PC-9 (cell line): ENCODE results near the gene COPS6. TPM values are rescaled to one million over a fixed set of nuclear protein-coding genes. Genes with fewer than 3 reads are reported as not detected.

Experiments used
- BruUV-seq: library from RNA; stranded (reverse); fragments of 400-500 nt; replicated peaks from 2 replicates; lab custom pipeline; 2021; lab: Mats Ljungman, UMichigan
- CTCF ChIA-PET: fragments of 300-600 bp; sonication (Branson Sonifier 250); formaldehyde crosslinking; loops from one replicate; lab custom pipeline; 2022; ENCODE audit warnings: antibody characterized with exemption; lab: Charles Lee
- POLR2A ChIA-PET: fragments of 300-600 bp; sonication (Branson Sonifier 250); formaldehyde crosslinking; loops from one replicate; lab custom pipeline; 2022; ENCODE audit warnings: antibody characterized with exemption; ENCODE audit not compliant: unreplicated experiment; lab: Charles Lee
- DNase-seq, 2 experiments: peaks; one replicate each; pipeline versions ENCODE4 v3.0.0 to v3.0.0-alpha.2; 2015 to 2022; ENCODE audit warnings: mixed read lengths in 1 of 2
- H2AFZ ChIP-seq: fragments of 200-600 bp; sonication (generic); 2 replicates; pipeline ENCODE4 v1.8.1; 2017; ENCODE audit warnings: antibody characterized with exemption
- H3F3A ChIP-seq: fragments of 200-600 bp; sonication (generic); 2 replicates; pipeline ENCODE4 v1.8.1; 2017; ENCODE audit warnings: antibody characterized with exemption, mild to moderate bottlenecking, low read depth; ENCODE audit not compliant: insufficient read depth
- H3K27ac ChIP-seq: fragments of 200-600 bp; sonication (generic); 2 replicates; pipeline ENCODE4 v1.6.1; 2016; ENCODE audit warnings: mixed run types
- H3K27me3 ChIP-seq: fragments of 200-600 bp; sonication (generic); 2 replicates; pipeline ENCODE4 v1.6.1; 2016; ENCODE audit warnings: low read depth, mixed run types; ENCODE audit not compliant: insufficient read depth
- H3K36me3 ChIP-seq: fragments of 200-600 bp; sonication (generic); 2 replicates; pipeline ENCODE4 v1.6.1; 2016; ENCODE audit warnings: low read depth, mixed run types
- H3K4me1 ChIP-seq: fragments of 200-600 bp; sonication (generic); replicated peaks from 2 replicates; pipeline ENCODE4 v1.6.1; 2016; ENCODE audit warnings: mixed run types; ENCODE audit not compliant: insufficient read depth
- H3K4me2 ChIP-seq: fragments of 200-600 bp; sonication (generic); 2 replicates; pipeline ENCODE4 v1.6.1; 2017; ENCODE audit warnings: mixed run types
- H3K4me3 ChIP-seq: fragments of 200-600 bp; sonication (generic); 2 replicates; pipeline ENCODE4 v1.6.1; 2016; ENCODE audit warnings: mixed run types
- H3K79me2 ChIP-seq: fragments of 200-600 bp; sonication (generic); 2 replicates; pipeline ENCODE4 v1.6.1; 2017; ENCODE audit warnings: low read depth, mixed run types
- H3K9me2 ChIP-seq: fragments of 200-600 bp; sonication (generic); 2 replicates; pipeline ENCODE4 v1.8.1; 2017; ENCODE audit warnings: mild to moderate bottlenecking; ENCODE audit not compliant: insufficient read depth
- H3K9me3 ChIP-seq: fragments of 200-600 bp; sonication (generic); 2 replicates; pipeline ENCODE4 v1.8.1; 2016; ENCODE audit warnings: low read depth; ENCODE audit not compliant: insufficient read depth
- H4K20me1 ChIP-seq: fragments of 200-600 bp; sonication (generic); 2 replicates; pipeline ENCODE4 v1.8.1; 2017; ENCODE audit not compliant: insufficient read depth
- CTCF ChIP-seq: fragments of 200-600 bp; sonication (generic); conservative IDR thresholded peaks from 2 replicates; pipeline ENCODE4 v1.6.1; 2017; ENCODE audit warnings: mixed run types, antibody characterized with exemption, mild to moderate bottlenecking, moderate library complexity
- EZH2 ChIP-seq: fragments of 200-600 bp; sonication (generic); IDR thresholded peaks from 2 replicates; pipeline ENCODE4 v1.8.0; 2017; ENCODE audit warnings: antibody characterized with exemption, low read depth
- intact Hi-C: fragments of 100-400 bp; cut with micrococcal nuclease; formaldehyde crosslinking; loops from one replicate; pipeline ENCODE4 v1.10.0; 2022; ENCODE audit not compliant: unreplicated experiment
- total RNA-seq: library from RNA; stranded (reverse); gene quantifications from 2 replicates; pipeline ENCODE4 v1.2.3, GENCODE V29; 2021

Gene COPS6
- total RNA-seq, 1 experiment from 2014 or later = 145 TPM

- no peaks in the 10 kb centered on the region for H3K27me3 ChIP-seq
- H3K4me3 ChIP-seq = no peak overlapping the region
- no peak overlapping the region for H3K27ac ChIP-seq
- intact Hi-C loops = no loop called here
- no peak overlapping the region for H2AFZ ChIP-seq
- peaks cover 8% of the 10 kb centered on the region; the same call in 1 of the 2 replicates for H3F3A ChIP-seq
- H3K9me3 ChIP-seq = peaks cover 52% of the 10 kb centered on the region
- H3K36me3 ChIP-seq = peaks cover 73% of the 10 kb centered on the region
- POLR2A ChIA-PET = no interaction called here
- BruUV-seq = no TSS peak
- H4K20me1 ChIP-seq = no peaks in the 10 kb centered on the region
- CTCF ChIA-PET = no interaction called here
- no peak overlapping the region for H3K4me2 ChIP-seq
- H3K4me1 ChIP-seq = no peaks in the 10 kb centered on the region
- no peak for TF ChIP-seq EZH2
- no peak for TF ChIP-seq CTCF
- H3K79me2 ChIP-seq = no peaks in the 10 kb centered on the region
- H3K9me2 ChIP-seq = no peaks in the 10 kb centered on the region
- no peak for DNase-seq
Observed at GRCh38 chr7:100071018-100071723, 17.6 kb upstream of the COPS6 start.

- CTCF ChIA-PET = no interaction called here
Observed at GRCh38 chr7:100072462-100072861, 16.3 kb upstream of the COPS6 start.

GRCh38 chr7:100074841-100075240, 13.9 kb upstream of the COPS6 start:
- no TSS peak for BruUV-seq
- no peaks in the 10 kb centered on the region for H3K9me2 ChIP-seq
- no peak overlapping the region for H3K4me3 ChIP-seq
- ChIA-PET CTCF (no interaction called here), POLR2A (no interaction called here)
- H3K4me2 ChIP-seq = no peak overlapping the region
- peaks cover 35% of the 10 kb centered on the region for H3K79me2 ChIP-seq
- no peak overlapping the region for H3K27ac ChIP-seq
- H3K36me3 ChIP-seq = peaks cover 96% of the 10 kb centered on the region
- no peak overlapping the region for H2AFZ ChIP-seq
- intact Hi-C loops = no loop called here
- H4K20me1 ChIP-seq = peaks cover 8% of the 10 kb centered on the region; the same call in 1 of the 2 replicates
- no peak for TF ChIP-seq CTCF
- TF ChIP-seq EZH2 = no peak
- H3K9me3 ChIP-seq = peaks cover 50% of the 10 kb centered on the region
- H3K4me1 ChIP-seq = 0 out of 2 replicates have a peak, but pooled peaks cover 1% of the 10 kb centered on the region
- DNase-seq = no peak
- H3F3A ChIP-seq = peaks cover 3% of the 10 kb centered on the region; the same call in 1 of the 2 replicates
- H3K27me3 ChIP-seq = no peaks in the 10 kb centered on the region

More at GRCh38 chr7:100072462-100072861, 16.3 kb upstream of the COPS6 start:
- Histone ChIP-seq H3K9me3 (peaks cover 52% of the 10 kb centered on the region), H3K4me1 (no peaks in the 10 kb centered on the region), H3K9me2 (no peaks in the 10 kb centered on the region), H3F3A (peaks cover 10% of the 10 kb centered on the region; the same call in 1 of the 2 replicates), H2AFZ (no peak overlapping the region), H3K36me3 (peaks cover 84% of the 10 kb centered on the region), H4K20me1 (no peaks in the 10 kb centered on the region), H3K4me3 (no peak overlapping the region), H3K4me2 (no peak overlapping the region), H3K79me2 (peaks cover 11% of the 10 kb centered on the region), H3K27me3 (no peaks in the 10 kb centered on the region), H3K27ac (no peak overlapping the region)
- no TSS peak for BruUV-seq
- intact Hi-C loops = no loop called here
- no peak for DNase-seq
- POLR2A ChIA-PET = no interaction called here
- TF ChIP-seq EZH2 = no peak
- TF ChIP-seq CTCF = no peak
